H9 (cell line): ENCODE measurements around the gene RITA1. TPM values are rescaled to one million over a fixed set of nuclear protein-coding genes. Genes with fewer than 3 reads are reported as not detected.

Experiments
- DNase-seq: peaks from one replicate; pipeline ENCODE4 v3.0.0-alpha.2; 2017
- H2AFZ ChIP-seq: one replicate; pipeline ENCODE4 v1.6.1; 2013; ENCODE audit warnings: mild to moderate bottlenecking, low read length, control low read depth, moderate library complexity
- H2AK5ac ChIP-seq: 2 replicates; pipeline ENCODE4 v1.6.1; 2013; ENCODE audit warnings: low read length, control low read depth, mixed read lengths; ENCODE audit not compliant: insufficient read length
- H2BK120ac ChIP-seq: one replicate; pipeline ENCODE4 v1.6.1; 2013; ENCODE audit warnings: low read depth, mild to moderate bottlenecking, low read length, control low read depth, inconsistent platforms; ENCODE audit not compliant: poor library complexity, severe bottlenecking
- H2BK12ac ChIP-seq: 2 replicates; pipeline ENCODE4 v1.6.1; 2013; ENCODE audit warnings: low read length, control low read depth, mixed read lengths, low read depth; ENCODE audit not compliant: insufficient read length
- H2BK15ac ChIP-seq: 2 replicates; pipeline ENCODE4 v1.6.1; 2013; ENCODE audit warnings: low read depth, low read length, control low read depth
- H2BK20ac ChIP-seq: one replicate; pipeline ENCODE4 v1.6.1; 2013; ENCODE audit warnings: low read depth, mild to moderate bottlenecking, low read length, control low read depth, inconsistent platforms; ENCODE audit not compliant: poor library complexity, severe bottlenecking
- H2BK5ac ChIP-seq: 2 replicates; pipeline ENCODE4 v1.6.1; 2013; ENCODE audit warnings: low read length, control low read depth, mixed read lengths; ENCODE audit not compliant: insufficient read length
- H3K14ac ChIP-seq: 2 replicates; pipeline ENCODE4 v1.6.1; 2013; ENCODE audit warnings: low read length, control low read depth; ENCODE audit not compliant: insufficient read depth
- H3K18ac ChIP-seq: 2 replicates; pipeline ENCODE4 v1.6.1; 2013; ENCODE audit warnings: low read depth, mild to moderate bottlenecking, mixed read lengths, low read length, control low read depth; ENCODE audit not compliant: insufficient read length
- H3K23ac ChIP-seq: 2 replicates; pipeline ENCODE4 v1.6.1; 2013; ENCODE audit warnings: low read length, control low read depth, mixed read lengths, low read depth; ENCODE audit not compliant: insufficient read length
- H3K23me2 ChIP-seq: 2 replicates; pipeline ENCODE4 v1.6.1; 2013; ENCODE audit warnings: low read depth, mild to moderate bottlenecking, mixed read lengths, low read length, control low read depth; ENCODE audit not compliant: insufficient read length, poor library complexity, severe bottlenecking
- H3K27ac ChIP-seq: 2 replicates; pipeline ENCODE4 v1.5.1; 2013; ENCODE audit warnings: low read length, control low read depth, mixed read lengths, low read depth; ENCODE audit not compliant: insufficient read length
- H3K27me3 ChIP-seq: 2 replicates; pipeline ENCODE4 v1.6.1; 2013; ENCODE audit warnings: low read length, control low read depth, inconsistent platforms; ENCODE audit not compliant: insufficient read depth
- H3K4ac ChIP-seq: 2 replicates; pipeline ENCODE4 v1.6.1; 2013; ENCODE audit warnings: low read depth, mild to moderate bottlenecking, control low read depth, inconsistent platforms, low read length, moderate library complexity
- H3K4me1 ChIP-seq: 2 replicates; pipeline ENCODE4 v1.6.1; 2013; ENCODE audit warnings: low read length, control low read depth, inconsistent platforms; ENCODE audit not compliant: insufficient read depth
- H3K4me2 ChIP-seq: 2 replicates; pipeline ENCODE4 v1.6.1; 2013; ENCODE audit warnings: low read length, control low read depth, mixed read lengths; ENCODE audit not compliant: insufficient read length, insufficient read depth
- H3K56ac ChIP-seq: 2 replicates; pipeline ENCODE4 v1.6.1; 2013; ENCODE audit warnings: low read depth, mild to moderate bottlenecking, mixed read lengths, low read length, control low read depth; ENCODE audit not compliant: insufficient read length
- H3K79me1 ChIP-seq: 2 replicates; pipeline ENCODE4 v1.6.1; 2013; ENCODE audit warnings: low read depth, mild to moderate bottlenecking, moderate library complexity, low read length, control low read depth, inconsistent platforms; ENCODE audit not compliant: insufficient read depth, poor library complexity, severe bottlenecking
- H3K79me2 ChIP-seq: 2 replicates; pipeline ENCODE4 v1.6.1; 2013; ENCODE audit warnings: low read length, control low read depth, inconsistent platforms; ENCODE audit not compliant: insufficient read depth
- H3K9ac ChIP-seq: 2 replicates; pipeline ENCODE4 v1.6.1; 2013; ENCODE audit warnings: low read length, control low read depth, mixed read lengths; ENCODE audit not compliant: insufficient read length; ENCODE audit errors: extremely low read depth
- H3K9me3 ChIP-seq: one replicate; pipeline ENCODE4 v1.6.1; 2013; ENCODE audit warnings: low read depth, low read length, inconsistent platforms; ENCODE audit not compliant: control insufficient read depth
- H3T11ph ChIP-seq: one replicate; pipeline ENCODE4 v1.6.1; 2013; ENCODE audit warnings: mild to moderate bottlenecking, low read length, control low read depth, inconsistent platforms
- H4K20me1 ChIP-seq: one replicate; pipeline ENCODE4 v1.6.1; 2013; ENCODE audit not compliant: control insufficient read depth, insufficient read length, insufficient read depth
- H4K5ac ChIP-seq: 2 replicates; pipeline ENCODE4 v1.6.1; 2013; ENCODE audit warnings: low read depth, mild to moderate bottlenecking, mixed read lengths, low read length, control low read depth; ENCODE audit not compliant: insufficient read length
- H4K8ac ChIP-seq: replicated peaks from 2 replicates; pipeline ENCODE4 v1.6.1; 2013; ENCODE audit warnings: low read length, control low read depth, mixed read lengths, low read depth; ENCODE audit not compliant: insufficient read length
- H4K91ac ChIP-seq: 2 replicates; pipeline ENCODE4 v1.6.1; 2013; ENCODE audit warnings: low read depth, mild to moderate bottlenecking, moderate library complexity, mixed read lengths, low read length, control low read depth; ENCODE audit not compliant: insufficient read length
- H3K27ac Mint-ChIP-seq, 3 experiments: 2 replicates in 2 of 3; 3 replicates in 1 of 3; pipeline ENCODE4 v1.8.0; 2020 to 2021; ENCODE audit warnings: mixed read lengths in 3 of 3, mild to moderate bottlenecking in 1 of 3, moderate library complexity in 1 of 3
- H3K27me3 Mint-ChIP-seq: 2 replicates; pipeline ENCODE4 v1.8.0; 2021; ENCODE audit warnings: low read depth, mild to moderate bottlenecking, moderate library complexity, mixed read lengths
- H3K36me3 Mint-ChIP-seq, 3 experiments: 2 replicates in 2 of 3; 3 replicates in 1 of 3; pipeline ENCODE4 v1.8.0; 2020 to 2021; ENCODE audit warnings: low read depth in 3 of 3, mixed read lengths in 3 of 3; ENCODE audit not compliant: insufficient read depth in 1 of 3
- H3K4me1 Mint-ChIP-seq, 2 experiments: 2 replicates each; pipeline ENCODE4 v1.8.0; 2020; ENCODE audit warnings: mixed read lengths in 2 of 2
- H3K4me3 Mint-ChIP-seq, 2 experiments: 2 replicates in 1 of 2; 3 replicates in 1 of 2; pipeline ENCODE4 v1.8.0; 2020 to 2021; ENCODE audit warnings: mild to moderate bottlenecking in 2 of 2, mixed read lengths in 2 of 2, moderate library complexity in 1 of 2
- H3K9me3 Mint-ChIP-seq, 2 experiments: 2 replicates in 1 of 2; 3 replicates in 1 of 2; pipeline ENCODE4 v1.8.0; 2020; ENCODE audit warnings: mild to moderate bottlenecking in 2 of 2, mixed read lengths in 2 of 2, moderate library complexity in 1 of 2
- CTCF ChIP-seq: fragments of 200-600 bp; sonication (generic); conservative IDR thresholded peaks from 3 replicates; pipeline ENCODE4 v1.8.0; 2021; ENCODE audit warnings: antibody characterized with exemption, mild to moderate bottlenecking
- WGBS: extraction: QIAGEN DNeasy Blood & Tissue Kit; methylation state at CpG from one replicate; pipeline ENCODE4 v1.1.7; 2013; ENCODE audit warnings: missing lambda C conversion rate, low lambda C conversion rate, mixed read lengths; ENCODE audit not compliant: insufficient read length; ENCODE audit errors: extremely low coverage; 5-methylcytosine and 5-hydroxymethylcytosine counted together
- total RNA-seq: library from RNA; stranded (reverse); gene quantifications from 2 replicates; pipeline ENCODE4 v1.2.1, GENCODE V29; 2021

RITA1 gene
- total RNA-seq, 1 experiment from 2014 or later: 26.1 TPM

- Mint-ChIP-seq H3K36me3 (peaks cover 7 to 20% (median 16%) of the 10 kb centered on the region in 3 experiments), H3K4me3 (no peak overlapping the region), H3K27ac (no peak overlapping the region), H3K4me1 (peaks cover 19 to 20% of the 10 kb centered on the region in 2 experiments), H3K9me3 (no peaks in the 10 kb centered on the region), H3K27me3 (no peaks in the 10 kb centered on the region)
- no peak overlapping the region for H3K4me2 ChIP-seq
- no peak overlapping the region for H2BK20ac ChIP-seq
- H4K8ac ChIP-seq: no peak overlapping the region
- H2BK120ac ChIP-seq: no peak overlapping the region
- H3K79me2 ChIP-seq: peaks cover 1% of the 10 kb centered on the region; the same call in 1 of the 2 replicates
- H2AK5ac ChIP-seq: no peak overlapping the region
- no peak for TF ChIP-seq CTCF
- no peak overlapping the region for H3K56ac ChIP-seq
- WGBS: no CpG with 5 or more reads among the region's 4 CpGs
- H2BK5ac ChIP-seq: no peak overlapping the region
- H3K23me2 ChIP-seq: peaks cover 9% of the 10 kb centered on the region
- no peak overlapping the region for H3K14ac ChIP-seq
- no peak for DNase-seq
- no peaks in the 10 kb centered on the region for H3K27me3 ChIP-seq
- no peaks in the 10 kb centered on the region for H3K79me1 ChIP-seq
- no peak overlapping the region for H2AFZ ChIP-seq
- no peak overlapping the region for H4K5ac ChIP-seq
- H4K91ac ChIP-seq: no peak overlapping the region
- no peaks in the 10 kb centered on the region for H4K20me1 ChIP-seq
- no peak overlapping the region for H2BK15ac ChIP-seq
- H3K4me1 ChIP-seq: peaks cover 4% of the 10 kb centered on the region; the same call in 1 of the 2 replicates
- H3K9me3 ChIP-seq: no peaks in the 10 kb centered on the region
- H3T11ph ChIP-seq: no peak overlapping the region
- no peak overlapping the region for H3K9ac ChIP-seq
- H3K27ac ChIP-seq: no peak overlapping the region
- H3K23ac ChIP-seq: no peak overlapping the region
- no peak overlapping the region for H3K18ac ChIP-seq
- H3K4ac ChIP-seq: no peak overlapping the region
- H2BK12ac ChIP-seq: no peak overlapping the region
These were observed 39.4 kb downstream of the RITA1 start for GRCh38 chr12:113224955-113225354.
